ENCODE measurements around the gene ELN. TPM values are rescaled to one million over a fixed set of nuclear protein-coding genes. Genes with fewer than 3 reads are reported as not detected.

The ELN gene
- total and polyA plus RNA-seq, 2 of the 4 experiments (the other 2 are of a cell fraction): 2.2 to 14.3 TPM

GRCh38 chr7:73986158-73986631, 41.8 kb upstream of the ELN start:
- POLR2A ChIA-PET (ENCODE audit: unreplicated experiment): no interaction called here
- H2BK5ac ChIP-seq (ENCODE audit: low read depth, low read length, poor library complexity, severe bottlenecking): no peak overlapping the region
- H3K9me3 ChIP-seq (ENCODE audit: control insufficient read depth, insufficient read depth, low read length): peaks cover 1% of the 10 kb centered on the region; the same call in 1 of the 2 replicates
- no peak overlapping the region for H3K27ac ChIP-seq (ENCODE audit: insufficient read depth, low read length)
- DNase-seq (no peak), ATAC-seq (ENCODE audit: low read depth) (peak; percentile 68)
- H3K4me3 ChIP-seq (ENCODE audit: insufficient read depth, low read depth, low read length): no peak overlapping the region
- H4K8ac ChIP-seq (ENCODE audit: low read depth in 2 of 2, low read length in 2 of 2): peak overlapping the region; percentile 25 to 66; a peak in 2 of 4 replicates
- no peaks in the 10 kb centered on the region for H3K79me1 ChIP-seq (ENCODE audit: low read depth in 1 of 2, low read length in 2 of 2)
- H3K9me1 ChIP-seq (ENCODE audit: insufficient read depth, low read length): no peaks in the 10 kb centered on the region
- CTCF ChIA-PET: interaction anchor here (0.8 kb wide), 1 partner anchor 48 kb away, joined by 3 read pairs; no protein-coding TSS in a partner anchor
- H4K5ac ChIP-seq (ENCODE audit: low read depth, low read length): peak overlapping the region; percentile 9; the same call in 1 of the 2 replicates
- H3K4ac ChIP-seq (ENCODE audit: low read depth, low read length): peak overlapping the region; percentile 67
- peak overlapping the region; percentile 61 for H4K91ac ChIP-seq (ENCODE audit: insufficient read depth, low read depth, low read length)
- no peak overlapping the region for H3K56ac ChIP-seq (ENCODE audit: extremely low read depth, insufficient read depth, low read length)
- H3K14ac ChIP-seq (replicated peaks; ENCODE audit: low read depth, low read length): peak overlapping the region; percentile 81
- no peak overlapping the region; the same call in 1 of the 2 replicates for H2AK5ac ChIP-seq (ENCODE audit: low read depth, low read length)
- intact Hi-C loops (cut with micrococcal nuclease): no loop called here
- dilution Hi-C loops (cut with HindIII; ENCODE audit: low sequenced_read_pairs, unreplicated experiment): no loop called here
- H2BK20ac ChIP-seq (ENCODE audit: low read depth, low read length): peak overlapping the region; percentile 59; the same call in 1 of the 2 replicates
- no CpG with 5 or more reads among the region's 17 CpGs for WGBS, 2 experiments (ENCODE audit: extremely low coverage in 2 of 2, insufficient read length in 1 of 2)
- no peaks in the 10 kb centered on the region for H3K27me3 ChIP-seq (ENCODE audit: control insufficient read depth, insufficient read depth, low read length)
- H3K18ac ChIP-seq (ENCODE audit: low read depth, low read length): peak overlapping the region; percentile 28; the same call in 1 of the 2 replicates
- no peak overlapping the region for H2BK15ac ChIP-seq (ENCODE audit: low read depth, low read length)
- peak overlapping the region; percentile 82 for H2BK120ac ChIP-seq (ENCODE audit: low read depth, low read length)
- BruUV-seq (replicated peaks): no TSS peak
- H3K9ac ChIP-seq (ENCODE audit: low read depth, low read length): no peak overlapping the region
- in situ Hi-C loops (cut with MboI; ENCODE audit: low sequenced_read_pairs): no loop called here
- no peak overlapping the region for H3K4me2 ChIP-seq (ENCODE audit: low read depth, low read length)
- H2AK9ac ChIP-seq (replicated peaks; ENCODE audit: low read depth, low read length, poor library complexity): peak overlapping the region; percentile 52
- no peaks in the 10 kb centered on the region for H3K36me3 ChIP-seq (ENCODE audit: control insufficient read depth, insufficient read depth, low read length)
- 0 out of 2 replicates have a peak overlapping the region, but pooled peaks have one; percentile 55 for H3K23ac ChIP-seq (ENCODE audit: low read depth, low read length)
- peak overlapping the region; percentile 88 for H2AFZ ChIP-seq (replicated peaks; ENCODE audit: low read length, poor library complexity)
- no peaks in the 10 kb centered on the region for H4K20me1 ChIP-seq (ENCODE audit: insufficient read depth, low read length)
- TF ChIP-seq FOS (IDR thresholded peaks at IDR 0.05; ENCODE audit: low read depth, low read length) (no peak), RCOR1 (IDR thresholded peaks at IDR 0.05; ENCODE audit: insufficient replicate concordance, low read length) (no peak)
- peaks cover 7% of the 10 kb centered on the region; the same call in 1 of the 2 replicates for H3K4me1 ChIP-seq (ENCODE audit: control insufficient read depth, insufficient read depth, low read length)

Measured in IMR-90 (cell line).